Measurements from ENCODE around the gene RND2.
"Not testable (repeated sequence)": the region's sequence is repeated elsewhere in the genome, so short reads cannot be mapped to it uniquely, and the experiment has no call there.

The RND2 gene

DNA sequence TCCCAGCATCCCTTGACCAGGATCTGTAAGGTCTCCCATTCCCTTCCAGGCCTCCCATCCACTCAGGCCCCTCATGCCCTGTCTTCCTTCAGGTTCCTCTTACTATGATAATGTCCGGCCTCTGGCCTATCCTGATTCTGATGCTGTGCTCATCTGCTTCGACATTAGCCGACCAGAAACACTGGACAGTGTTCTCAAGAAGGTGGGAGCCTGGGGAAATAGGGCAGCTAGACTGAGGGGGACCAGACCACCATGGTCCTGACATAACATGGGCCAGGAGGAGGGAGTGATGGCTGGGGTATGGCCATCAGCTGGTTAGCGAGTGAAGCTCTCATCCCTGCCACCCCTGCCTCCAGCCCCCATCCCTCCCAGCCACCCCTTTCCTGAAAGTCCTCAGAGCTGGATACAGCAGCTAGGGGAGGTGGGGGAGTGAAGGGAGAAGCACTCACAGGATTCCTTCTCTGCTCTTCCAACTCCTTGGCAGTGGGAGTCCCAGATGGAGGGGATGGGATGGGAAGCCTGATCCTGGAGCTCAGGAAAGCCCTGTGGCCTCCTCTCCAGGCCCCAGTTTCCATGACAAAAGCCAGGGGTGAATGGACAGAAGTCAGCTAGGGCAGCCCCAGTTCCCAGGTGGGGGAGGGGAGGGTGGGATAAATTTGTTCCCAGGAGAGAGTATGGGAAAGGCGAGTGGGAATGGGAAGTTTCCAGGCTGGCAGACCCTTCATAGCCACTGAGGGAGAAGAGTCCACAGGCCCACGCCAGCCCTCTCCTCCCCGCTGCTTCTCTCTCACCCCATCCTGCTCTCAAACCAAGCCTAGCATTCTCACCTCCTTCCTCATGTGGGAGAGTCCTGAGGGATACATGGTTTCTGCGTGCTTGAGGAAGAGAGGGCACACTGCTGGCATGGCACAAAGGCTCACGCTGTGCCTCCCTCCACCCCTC lies 2.3 kb downstream of the RND2 start:
- DNase-seq = no peak

- DNase-seq = no peak
Measured at GRCh38 chr17:43028221-43028861, 3.3 kb downstream of the RND2 start.

DNA sequence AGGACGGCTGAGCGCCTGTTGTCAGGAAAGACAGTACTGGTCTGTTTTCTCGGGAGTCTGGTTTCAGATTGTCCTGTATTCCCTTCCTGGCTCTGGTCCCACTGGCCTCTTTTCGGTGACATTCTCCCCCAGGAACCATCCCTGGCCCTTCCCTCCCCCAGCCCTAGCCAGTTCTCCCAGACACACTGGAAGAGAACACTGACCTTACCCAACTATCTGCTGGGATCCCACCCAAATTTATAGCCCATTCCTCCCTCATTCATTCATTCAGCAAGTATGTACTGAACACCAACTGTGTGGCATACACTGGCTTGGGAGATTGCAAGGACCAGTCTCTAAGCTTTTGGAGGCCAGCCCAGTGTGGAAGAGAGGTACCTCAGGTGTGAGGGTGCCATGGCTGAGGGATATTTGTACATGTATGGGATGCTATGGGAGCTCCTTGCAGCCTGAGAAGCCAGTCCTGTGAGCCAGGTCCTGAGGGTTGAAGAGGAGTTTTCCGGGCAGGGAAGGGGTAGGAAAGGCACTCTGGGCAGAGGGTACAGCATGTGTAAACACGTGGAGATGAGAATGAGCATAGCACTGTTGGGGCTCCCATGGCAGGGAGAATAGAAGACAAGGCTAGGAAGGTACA lies 5.2 kb downstream of the RND2 start:
- no peak for DNase-seq

DNA sequence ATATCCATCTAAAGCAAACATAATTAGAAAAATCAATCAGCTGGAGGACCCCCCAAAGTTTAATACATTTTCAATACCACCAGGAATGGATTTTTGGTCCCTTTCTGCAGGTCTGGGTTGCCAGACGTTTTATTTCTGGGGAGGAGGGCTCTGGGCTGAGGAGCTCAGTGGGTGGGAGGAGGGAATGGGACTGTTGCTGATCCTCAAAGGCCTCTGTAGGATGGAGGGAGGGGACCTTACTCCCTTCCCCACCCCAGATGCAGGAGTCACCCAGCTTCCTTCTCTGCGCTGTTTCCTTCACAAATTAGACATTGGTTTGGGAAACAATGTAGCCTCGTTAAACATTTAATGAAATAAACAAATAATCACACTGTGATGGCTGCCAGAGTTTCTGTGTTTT lies 6.6 kb downstream of the RND2 start:
- DNase-seq = no peak

- no peak for DNase-seq
Measured at GRCh38 chr17:43033948-43034881, 9.2 kb downstream of the RND2 start.

- no peak for DNase-seq
Measured at GRCh38 chr17:43034894-43035293, 9.9 kb downstream of the RND2 start.

DNA sequence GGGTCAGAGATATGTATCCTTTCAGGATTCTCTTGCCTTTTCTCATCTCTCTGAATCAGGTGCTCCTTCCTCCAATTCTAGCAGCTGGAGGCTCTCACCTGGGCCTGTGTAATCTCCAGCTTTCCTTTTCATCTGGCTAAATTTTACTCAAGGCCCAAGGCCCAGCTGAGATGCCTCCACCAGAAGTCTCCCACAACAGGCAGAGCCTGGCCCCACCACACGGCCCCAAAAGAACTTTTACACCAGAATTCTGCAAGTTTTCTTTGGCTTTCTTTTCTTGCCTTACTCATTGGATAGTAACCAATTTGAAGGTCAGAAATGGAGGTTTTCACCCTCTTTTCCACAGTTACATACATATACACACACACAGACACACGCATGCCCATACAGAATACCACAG lies 14.6 kb downstream of the RND2 start:
- DNase-seq = no peak

DNA sequence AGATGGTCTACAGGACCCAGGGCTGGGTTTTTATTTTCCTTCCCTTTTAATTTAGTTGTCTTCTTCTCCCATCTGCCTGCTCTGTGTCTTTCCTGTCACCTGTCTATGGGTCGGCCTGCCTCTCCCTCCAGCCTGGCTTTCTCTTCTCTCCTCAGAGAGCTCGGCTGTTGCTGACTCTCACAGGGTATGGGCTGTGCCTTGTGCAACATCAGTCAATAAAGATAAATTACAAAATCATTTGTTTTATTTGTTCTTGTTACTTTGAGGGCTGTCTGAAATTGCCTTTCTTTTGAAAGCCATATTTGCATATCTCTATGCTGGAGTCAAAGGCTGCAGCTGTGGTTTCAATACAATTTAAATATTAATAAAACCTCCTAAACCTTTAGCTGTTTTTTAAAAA lies 15.6 kb downstream of the RND2 start:
- DNase-seq = no peak

DNA sequence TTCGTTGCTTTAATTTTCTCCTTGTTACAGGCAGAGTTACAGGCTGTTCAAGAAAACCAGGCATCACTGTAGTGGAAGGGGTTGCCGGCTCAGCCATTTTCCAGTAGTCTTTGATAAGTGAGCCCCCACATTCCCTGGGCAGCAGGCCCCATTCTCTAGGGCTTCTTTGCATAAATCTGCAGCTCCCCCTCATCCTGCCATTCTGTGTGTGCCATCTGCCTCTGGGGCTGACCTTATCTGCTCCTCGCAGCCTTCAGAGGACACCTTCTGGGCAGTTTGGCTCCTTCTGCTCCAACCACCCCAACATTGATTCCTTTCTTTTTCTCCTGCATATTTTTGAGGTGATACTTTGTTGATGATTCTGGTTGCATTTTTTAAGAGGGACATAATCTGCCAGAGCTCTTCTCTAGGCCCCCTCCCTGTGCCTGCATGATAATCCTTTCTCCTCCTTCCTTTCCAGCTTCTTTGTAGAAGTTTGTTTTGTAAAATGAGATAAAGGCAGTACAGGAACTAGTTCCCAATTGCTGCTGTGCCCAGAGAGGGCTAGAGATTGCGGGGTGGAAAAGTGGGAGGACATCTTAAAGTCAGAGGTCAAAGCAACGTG lies 17.1 kb downstream of the RND2 start:
- no peak for DNase-seq

- no peak for DNase-seq
Measured at GRCh38 chr17:43043307-43043706, 18.3 kb downstream of the RND2 start.

DNA sequence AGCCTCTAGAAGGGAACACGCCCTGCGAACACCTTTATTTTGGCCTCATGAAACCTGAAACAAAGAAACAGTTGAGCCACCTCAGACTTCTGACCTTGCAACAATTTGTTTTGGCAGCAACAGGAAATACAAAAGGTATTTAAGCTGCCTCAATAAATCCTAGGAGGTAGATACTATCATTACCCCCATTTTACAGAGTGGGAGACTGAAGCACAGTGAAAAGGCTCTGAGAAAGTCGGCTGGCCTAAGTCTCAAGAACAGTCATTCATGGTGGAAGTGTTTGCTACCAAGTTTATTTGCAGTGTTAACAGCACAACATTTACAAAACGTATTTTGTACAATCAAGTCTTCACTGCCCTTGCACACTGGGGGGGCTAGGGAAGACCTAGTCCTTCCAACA lies 19.0 kb downstream of the RND2 start:
- DNase-seq = no peak

GRCh38 chr17:43051969-43052368 lies 26.9 kb downstream of the RND2 start:
- no peak for DNase-seq

DNA sequence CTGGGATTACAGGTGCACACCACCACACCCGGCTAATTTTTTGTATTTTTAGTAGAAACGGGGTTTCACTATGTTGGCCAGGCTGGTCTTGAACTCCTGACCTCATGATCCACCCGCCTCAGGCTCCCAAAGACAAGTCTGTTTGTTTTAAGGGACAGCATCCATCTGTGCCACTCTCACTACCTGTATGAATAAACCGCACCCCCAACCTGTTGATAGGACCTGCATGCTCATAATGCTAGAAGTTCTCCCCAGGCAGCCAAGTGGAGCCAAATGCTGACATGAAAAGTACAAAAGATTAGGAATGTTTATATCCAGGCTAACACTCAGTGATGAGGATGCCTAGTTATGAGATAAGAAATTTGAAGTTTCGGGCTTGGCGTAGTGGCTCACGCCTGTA lies 28.0 kb downstream of the RND2 start:
- DNase-seq = not testable (repeated sequence)

DNA sequence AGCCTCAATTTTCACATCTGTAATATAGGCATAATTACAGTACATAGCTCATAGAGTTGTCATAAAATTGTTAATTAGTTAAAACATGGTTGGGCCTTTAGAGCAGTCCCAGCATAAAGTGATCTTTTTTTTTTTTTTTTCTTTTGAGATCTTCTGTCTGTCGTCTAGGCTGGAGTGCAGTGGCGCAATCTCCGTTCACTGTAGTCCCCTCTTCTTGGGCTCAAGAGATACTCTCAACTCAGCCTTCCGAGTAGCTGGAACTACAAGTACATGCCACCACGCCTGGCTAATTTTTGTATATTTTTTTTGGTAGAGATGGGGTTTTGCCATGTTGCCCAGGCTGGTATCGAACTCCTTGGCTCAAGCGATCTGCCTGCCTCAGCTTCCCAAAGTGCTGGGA lies 31.0 kb downstream of the RND2 start:
- no peak for DNase-seq

GRCh38 chr17:43062984-43063638 lies 38.1 kb downstream of the RND2 start:
- DNase-seq = no peak

- no peak for DNase-seq
Measured at GRCh38 chr17:43068570-43069367, 43.7 kb downstream of the RND2 start.

DNA sequence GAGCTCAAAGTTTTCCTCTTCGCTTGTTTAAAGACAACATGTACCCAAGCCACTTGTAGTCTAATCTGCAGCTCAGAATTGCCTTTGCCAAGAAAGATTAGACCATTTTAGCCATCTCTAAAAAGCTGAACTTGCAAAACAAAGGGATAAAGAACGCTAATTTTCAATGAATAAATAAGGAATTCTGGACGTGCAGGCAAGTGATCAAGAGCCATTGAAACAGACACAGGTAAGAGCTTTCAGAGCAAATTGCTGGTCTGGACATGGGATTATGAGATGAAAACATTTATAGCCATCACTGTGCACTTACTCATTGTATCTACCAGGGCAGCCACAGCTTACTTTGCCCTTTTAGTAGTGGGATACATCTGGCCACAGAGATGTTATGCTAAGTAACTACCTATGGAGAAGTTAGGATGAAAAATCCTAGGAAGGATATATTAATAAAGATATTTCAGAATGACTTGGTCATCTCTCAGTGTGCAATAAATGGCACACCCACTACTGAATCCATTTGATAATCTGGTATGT lies 44.4 kb downstream of the RND2 start:
- no peak for DNase-seq

GRCh38 chr17:43070257-43070656 lies 45.2 kb downstream of the RND2 start:
- no peak for DNase-seq

- no peak for DNase-seq
Measured at GRCh38 chr17:43070872-43071271, 45.8 kb downstream of the RND2 start.

GRCh38 chr17:43074869-43075268 lies 49.8 kb downstream of the RND2 start:
- DNase-seq = no peak

Data from KG1 (cell line).